ENCODE data around the gene WIZ. TPM values are rescaled to one million over a fixed set of nuclear protein-coding genes. Genes with fewer than 3 reads are reported as not detected.

WIZ gene
- total and polyA plus RNA-seq, 2 experiments from 2014 or later = 8.9 to 39.5 TPM

- TF ChIP-seq REST (IDR thresholded peaks at IDR 0.05; ENCODE audit: unreplicated experiment) (no peak), STAT1 (IDR thresholded peaks at IDR 0.05; ENCODE audit: unreplicated experiment) (no peak), ZNF114 (CRISPR knock-in tag; IDR thresholded peaks at IDR 0.05) (no peak), CTCF (conservative IDR thresholded peaks at IDR 0.05; ENCODE audit: low read depth in 2 of 2) (no peak), ETS1 (IDR thresholded peaks at IDR 0.05) (no peak), NANOG (IDR thresholded peaks at IDR 0.05; ENCODE audit: borderline replicate concordance) (no peak)
Observed at GRCh38 chr19:15429825-15430467, 19.8 kb downstream of the WIZ start (continued).

GRCh38 chr19:15428956-15429824 is 20.6 kb downstream of the WIZ start:
- Histone ChIP-seq H3K4me3 (no peak overlapping the region), H3K79me2 (replicated peaks; ENCODE audit: insufficient read depth) (peaks cover 18% of the 10 kb centered on the region), H2AFZ (no peak overlapping the region), H3K4me2 (no peak overlapping the region), H3K27me3 (ENCODE audit: insufficient read depth) (no peaks in the 10 kb centered on the region), H3K4me1 (ENCODE audit: insufficient read depth) (0 out of 2 replicates have a peak, but pooled peaks cover 6% of the 10 kb centered on the region), H4K20me1 (replicated peaks; ENCODE audit: insufficient read depth) (peaks cover 16% of the 10 kb centered on the region), H3K9me2 (ENCODE audit: insufficient read depth) (no peaks in the 10 kb centered on the region), H3K36me3 (ENCODE audit: insufficient read depth) (no peaks in the 10 kb centered on the region), H3K27ac (ENCODE audit: low read depth) (no peak overlapping the region), H3F3A (replicated peaks; ENCODE audit: low read depth) (peaks cover 4% of the 10 kb centered on the region; the same call in 1 of the 2 replicates)
- ATAC-seq (no peak), DNase-seq (ENCODE audit: low spot score) (no peak)
- peaks cover 17% of the 10 kb centered on the region for H3K36me3 Mint-ChIP-seq (ENCODE audit: low read depth)
- H3K4me1 Mint-ChIP-seq = peaks cover 21% of the 10 kb centered on the region
- no peak overlapping the region for H3K27ac Mint-ChIP-seq
- no peaks in the 10 kb centered on the region; the same call in 2 of the 3 replicates for H3K9me3 Mint-ChIP-seq
- H3K4me3 Mint-ChIP-seq = no peak overlapping the region
- H3K27me3 Mint-ChIP-seq (ENCODE audit: insufficient read depth, low read depth, poor library complexity) = peaks cover 11% of the 10 kb centered on the region
- TF ChIP-seq STAT1 (IDR thresholded peaks at IDR 0.05; ENCODE audit: unreplicated experiment) (no peak), ZNF114 (CRISPR knock-in tag; IDR thresholded peaks at IDR 0.05) (no peak), ZNF331 (CRISPR knock-in tag; IDR thresholded peaks at IDR 0.05; ENCODE audit: low read depth) (no peak), POLR2AphosphoS5 (IDR thresholded peaks at IDR 0.05; ENCODE audit: low read depth) (no peak), REST (IDR thresholded peaks at IDR 0.05; ENCODE audit: unreplicated experiment) (no peak), EZH2 (IDR thresholded peaks at IDR 0.05; ENCODE audit: low read depth, unreplicated experiment) (no peak), JUNB (IDR thresholded peaks at IDR 0.05; ENCODE audit: unreplicated experiment) (no peak), EZH2phosphoT487 (IDR thresholded peaks at IDR 0.05; ENCODE audit: unreplicated experiment) (no peak), NANOG (IDR thresholded peaks at IDR 0.05; ENCODE audit: borderline replicate concordance) (no peak), CTCF (conservative IDR thresholded peaks at IDR 0.05; ENCODE audit: low read depth in 2 of 2) (no peak), CREB1 (CRISPR knock-in tag; IDR thresholded peaks at IDR 0.05; ENCODE audit: low read depth) (no peak)
